Tibial nerve (tissue), 4 donors: ENCODE results near the gene CFAP210. TPM values are rescaled to one million over a fixed set of nuclear protein-coding genes. Genes with fewer than 3 reads are reported as not detected.
"Not testable (repeated sequence)": the region's sequence is repeated elsewhere in the genome, so short reads cannot be mapped to it uniquely, and the experiment has no call there.

Experiments used
- DNase-seq, 2 donors: peaks; one replicate each; pipeline ENCODE4 v3.0.0-alpha.2; 2019; ENCODE audit warnings: low spot score in 2 of 2
- H3K27ac ChIP-seq, 4 donors: fragments of 200-600 bp; sonication (generic) in 3 of 4; one replicate each; pipeline ENCODE4 v1.5.1; 2017 to 2019; ENCODE audit warnings: mild to moderate bottlenecking in 1 of 4
- H3K27me3 ChIP-seq, 2 donors: fragments of 200-600 bp; sonication (generic) in 1 of 2; one replicate each; pipeline versions ENCODE4 v1.5.1 to v1.6.0; 2017 to 2019
- H3K36me3 ChIP-seq, 3 donors: fragments of 200-600 bp; sonication (generic); one replicate each; pipeline ENCODE4 v1.5.1; 2018 to 2019
- H3K4me1 ChIP-seq, 4 donors: fragments of 200-600 bp; sonication (generic) in 3 of 4; one replicate each; pipeline ENCODE4 v1.5.1; 2017 to 2019
- H3K4me3 ChIP-seq, 4 donors: fragments of 200-600 bp; sonication (generic) in 3 of 4; one replicate each; pipeline ENCODE4 v1.5.1; 2017 to 2019; ENCODE audit warnings: mild to moderate bottlenecking in 1 of 4, moderate library complexity in 1 of 4
- H3K9me3 ChIP-seq, 4 donors: fragments of 200-600 bp; sonication (generic) in 3 of 4; one replicate each; pipeline ENCODE4 v1.5.1; 2017 to 2019
- EP300 ChIP-seq, 2 donors: sonication (generic); formaldehyde crosslinking; IDR thresholded peaks; one replicate each; pipeline ENCODE4 v1.6.1; 2017; ENCODE audit warnings: antibody characterized with exemption in 2 of 2, mild to moderate bottlenecking in 1 of 2
- POLR2A ChIP-seq, 2 donors: fragments of 450-650 bp; IDR thresholded peaks; one replicate each; pipeline ENCODE4 v1.6.1; 2017; ENCODE audit warnings: antibody characterized with exemption in 2 of 2, mild to moderate bottlenecking in 2 of 2, moderate library complexity in 2 of 2
- WGBS, 2 donors: methylation state at CpG; one replicate each; pipeline ENCODE4 v1.1.5; 2018; 5-methylcytosine and 5-hydroxymethylcytosine counted together
- small RNA-seq: library from RNA; depleted of rRNA; stranded (forward); fragments of <200 nt; gene quantifications from one replicate; pipeline ENCODE3, GENCODE V24; 2016
- total RNA-seq, 4 donors: library from RNA; depleted of rRNA; stranded (reverse); fragments of >200 nt; gene quantifications; one replicate each; pipeline ENCODE4 v1.1.0, GENCODE V29; 2016
- TF ChIP-seq, protein P1 (sequence below), 5 experiments: fragments of 200-600 bp in 3 of 5; fragments of 450-650 bp in 2 of 5; sonication (generic) in 3 of 5; IDR thresholded peaks; one replicate each; pipeline ENCODE4 v1.5.1; 2016 to 2019; ENCODE audit warnings: antibody characterized with exemption in 5 of 5, mild to moderate bottlenecking in 3 of 5, moderate library complexity in 2 of 5

The CFAP210 gene
- total RNA-seq, 4 donors from 2014 or later = 0.60 to 0.87 TPM; not detected in 2

DNA sequence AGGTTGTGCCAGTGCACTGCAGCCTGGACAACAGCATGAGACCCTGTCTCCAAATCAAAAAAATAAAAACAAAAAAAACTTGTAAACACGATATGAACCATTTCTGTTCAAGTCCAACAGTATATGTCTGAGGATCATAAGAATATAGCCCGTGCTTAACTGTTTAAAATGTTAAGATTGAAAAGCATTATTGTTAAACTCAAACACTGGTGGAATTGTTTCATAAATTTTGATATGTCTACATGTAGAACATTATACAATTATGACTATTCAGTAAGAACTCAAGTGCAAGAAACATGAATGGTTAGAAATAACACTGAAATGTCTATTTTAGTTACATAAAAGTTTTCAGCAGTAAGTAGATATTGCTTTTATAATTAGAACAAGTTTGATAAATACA lies 80.3 kb downstream of the CFAP210 start:
- Histone ChIP-seq H3K4me1 (peaks cover 0 to 4% (median 0%) of the 10 kb centered on the region in 4 donors), H3K4me3 (no peak overlapping the region), H3K27ac (peak overlapping the region in 2 of 4 donors; percentile 28 to 29), H3K36me3 (peaks cover 8 to 90% (median 12%) of the 10 kb centered on the region in 3 donors), H3K27me3 (no peaks in the 10 kb centered on the region), H3K9me3 (peaks cover 0 to 11% (median 2%) of the 10 kb centered on the region in 4 donors)
- TF ChIP-seq POLR2A (IDR thresholded peaks at IDR 0.05) (no peak), EP300 (IDR thresholded peaks at IDR 0.05) (no peak)
- TF ChIP-seq, protein P1, sequence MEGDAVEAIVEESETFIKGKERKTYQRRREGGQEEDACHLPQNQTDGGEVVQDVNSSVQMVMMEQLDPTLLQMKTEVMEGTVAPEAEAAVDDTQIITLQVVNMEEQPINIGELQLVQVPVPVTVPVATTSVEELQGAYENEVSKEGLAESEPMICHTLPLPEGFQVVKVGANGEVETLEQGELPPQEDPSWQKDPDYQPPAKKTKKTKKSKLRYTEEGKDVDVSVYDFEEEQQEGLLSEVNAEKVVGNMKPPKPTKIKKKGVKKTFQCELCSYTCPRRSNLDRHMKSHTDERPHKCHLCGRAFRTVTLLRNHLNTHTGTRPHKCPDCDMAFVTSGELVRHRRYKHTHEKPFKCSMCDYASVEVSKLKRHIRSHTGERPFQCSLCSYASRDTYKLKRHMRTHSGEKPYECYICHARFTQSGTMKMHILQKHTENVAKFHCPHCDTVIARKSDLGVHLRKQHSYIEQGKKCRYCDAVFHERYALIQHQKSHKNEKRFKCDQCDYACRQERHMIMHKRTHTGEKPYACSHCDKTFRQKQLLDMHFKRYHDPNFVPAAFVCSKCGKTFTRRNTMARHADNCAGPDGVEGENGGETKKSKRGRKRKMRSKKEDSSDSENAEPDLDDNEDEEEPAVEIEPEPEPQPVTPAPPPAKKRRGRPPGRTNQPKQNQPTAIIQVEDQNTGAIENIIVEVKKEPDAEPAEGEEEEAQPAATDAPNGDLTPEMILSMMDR (IDR thresholded peaks at IDR 0.05) = no peak
- WGBS, 2 donors = 49 to 57% methylated on average over 2 of the region's 2 CpGs
- no peak for DNase-seq

DNA sequence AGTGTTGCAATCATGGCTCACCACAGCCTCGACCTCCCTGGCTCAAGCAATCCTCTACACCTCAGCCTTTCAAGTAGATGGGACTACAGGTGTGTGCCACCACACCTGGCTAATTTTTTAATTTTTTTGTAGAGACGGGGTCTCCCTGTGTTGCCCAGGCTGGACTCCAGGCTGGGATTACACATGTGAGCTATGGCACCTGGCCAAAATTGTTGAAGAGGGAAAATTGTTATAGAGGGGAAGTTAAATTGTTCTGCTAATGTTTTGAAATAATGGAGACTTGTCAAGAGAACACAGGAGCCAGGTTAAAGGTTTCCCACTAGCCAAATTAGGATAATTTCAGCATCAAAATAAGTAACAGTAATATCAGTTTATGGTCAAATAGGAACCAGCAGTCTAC lies 84.9 kb downstream of the CFAP210 start:
- Histone ChIP-seq H3K27me3 (no peaks in the 10 kb centered on the region), H3K27ac (no peak overlapping the region), H3K4me3 (no peak overlapping the region), H3K9me3 (no peaks in the 10 kb centered on the region), H3K4me1 (peaks cover 0 to 4% (median 0%) of the 10 kb centered on the region in 4 donors), H3K36me3 (peaks cover 3 to 86% (median 8%) of the 10 kb centered on the region in 3 donors)
- TF ChIP-seq, protein P1 (IDR thresholded peaks at IDR 0.05) = no peak
- no peak for TF ChIP-seq EP300 (IDR thresholded peaks at IDR 0.05)
- TF ChIP-seq POLR2A (IDR thresholded peaks at IDR 0.05) = no peak
- DNase-seq = no peak
- 86 to 94% methylated on average over 2 of the region's 2 CpGs for WGBS, 2 donors

DNA sequence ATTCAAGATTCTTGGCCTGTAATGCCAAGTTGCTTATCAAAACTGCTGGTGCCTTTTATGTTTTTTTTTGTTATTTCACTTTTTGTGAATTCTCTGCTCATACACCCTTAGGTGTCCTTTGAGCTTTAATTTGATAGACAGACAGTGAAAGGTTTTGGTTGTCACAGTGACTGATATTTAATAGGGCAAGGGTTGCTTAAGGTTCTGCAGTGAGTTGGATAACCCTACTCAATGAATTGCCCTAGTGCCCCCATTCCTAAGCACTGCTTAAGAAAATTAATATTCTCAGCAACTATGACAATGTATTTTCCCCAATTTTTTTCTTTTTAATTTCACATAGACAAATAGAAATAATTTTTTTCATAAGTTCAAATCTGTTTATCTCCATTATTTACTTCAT lies 94.6 kb downstream of the CFAP210 start:
- H3K9me3 ChIP-seq = no peaks in the 10 kb centered on the region
- H3K4me1 ChIP-seq = peaks cover 0 to 11% (median 2%) of the 10 kb centered on the region in 4 donors
- H3K27me3 ChIP-seq = no peaks in the 10 kb centered on the region
- no peak for DNase-seq
- TF ChIP-seq, protein P1 (IDR thresholded peaks at IDR 0.05) = no peak
- TF ChIP-seq POLR2A (IDR thresholded peaks at IDR 0.05) (no peak), EP300 (IDR thresholded peaks at IDR 0.05) (no peak)
- no peak overlapping the region for H3K4me3 ChIP-seq
- H3K36me3 ChIP-seq = peaks cover 0 to 15% (median 0%) of the 10 kb centered on the region in 3 donors
- no peak overlapping the region for H3K27ac ChIP-seq

DNA sequence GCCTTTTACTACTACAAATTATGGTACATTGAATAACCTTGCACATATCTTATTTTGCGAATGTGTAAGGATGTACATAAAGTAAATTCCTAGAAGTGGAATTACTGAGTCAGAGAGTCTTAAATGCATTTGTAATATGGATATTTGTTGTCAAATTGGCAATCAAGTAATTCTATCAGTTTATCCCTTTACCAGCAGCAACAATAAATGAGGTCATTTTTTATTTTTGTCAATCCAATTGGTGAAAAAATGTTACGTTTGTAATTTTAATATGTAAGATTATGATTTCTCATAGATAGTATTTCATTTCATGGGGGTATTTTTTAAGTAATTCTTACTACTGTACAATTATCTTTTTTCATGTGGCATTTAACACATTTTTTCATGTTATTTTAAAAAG lies 95.2 kb downstream of the CFAP210 start:
- DNase-seq = no peak

DNA sequence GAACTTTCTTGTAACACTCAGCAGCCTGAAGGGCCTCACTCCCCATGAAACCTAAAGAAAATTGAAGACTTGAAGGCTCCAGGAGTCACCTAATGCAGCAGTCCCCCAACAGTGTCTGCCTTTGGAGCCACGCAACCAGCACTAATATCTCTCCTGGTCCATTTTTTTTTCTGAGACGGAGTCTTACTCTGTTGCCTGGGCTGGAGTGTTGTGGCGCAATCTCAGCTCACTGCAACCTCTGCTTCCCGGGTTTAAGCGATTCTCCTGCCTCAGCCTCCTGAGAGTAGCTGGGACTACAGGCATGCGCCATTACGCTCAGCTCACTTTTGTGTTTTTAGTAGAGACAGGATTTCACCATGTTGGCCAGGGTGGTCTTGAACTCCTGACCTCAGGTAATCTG lies 97.7 kb downstream of the CFAP210 start:
- H3K4me3 ChIP-seq, DNase-seq, H3K36me3 ChIP-seq, H3K27ac ChIP-seq, H3K27me3 ChIP-seq, H3K9me3 ChIP-seq: not testable (repeated sequence)
- peaks cover 0 to 12% (median 2%) of the 10 kb centered on the region in 4 donors for H3K4me1 ChIP-seq
- WGBS, 2 donors = 86 to 97% methylated on average over 7 of the region's 7 CpGs

More for the DNA sequence above, 95.2 kb downstream of the CFAP210 start:
- Histone ChIP-seq H3K4me3 (no peak overlapping the region), H3K9me3 (no peaks in the 10 kb centered on the region), H3K27ac (no peak overlapping the region), H3K27me3 (no peaks in the 10 kb centered on the region), H3K4me1 (peaks cover 0 to 11% (median 2%) of the 10 kb centered on the region in 4 donors), H3K36me3 (peaks cover 0 to 10% (median 0%) of the 10 kb centered on the region in 3 donors)
- no peak for TF ChIP-seq EP300 (IDR thresholded peaks at IDR 0.05)
- no peak for TF ChIP-seq POLR2A (IDR thresholded peaks at IDR 0.05)
- TF ChIP-seq, protein P1 (IDR thresholded peaks at IDR 0.05) = no peak
- 90 to 94% methylated on average over 2 of the region's 2 CpGs for WGBS, 2 donors

Small RNA genes lying within 50 kb of the gene (small RNA-seq; reads per million reads assigned to genes)
- not detected for gene RF00432

Other genes starting within 250 kb of the CFAP210 start
- gene BBS5, start 214.9 kb downstream of the CFAP210 start, total RNA-seq = 10 to 100 TPM; 14.4 to 21.6 (median 18.8) TPM
- gene KLHL41, start 184.7 kb downstream of the CFAP210 start, total RNA-seq = 1 to 10 TPM in 3 of 4 donors, under 1 TPM in 1; 0.90 to 2.3 (median 1.7) TPM
- 10 to 100 TPM in 2 of 4 donors, 1 to 10 TPM in 2; 6.7 to 12.6 (median 9.3) TPM for gene FASTKD1, start 120.5 kb downstream of the CFAP210 start, total RNA-seq
- 10 to 100 TPM; 26.1 to 53.8 (median 37.1) TPM for gene PPIG, start 110.1 kb downstream of the CFAP210 start, total RNA-seq
- gene PHOSPHO2, start 64 bp upstream of the CFAP210 start, total RNA-seq = 10 to 100 TPM in 1 of 4 donors, 1 to 10 TPM in 3; 7.1 to 17.3 (median 7.6) TPM
- gene KLHL23, start 39.4 kb upstream of the CFAP210 start, total RNA-seq = 10 to 100 TPM in 1 of 4 donors, 1 to 10 TPM in 3; 3.9 to 17.2 (median 7.8) TPM
- 10 to 100 TPM; 53.9 to 79.2 (median 63.2) TPM for gene SSB, start 104.5 kb upstream of the CFAP210 start, total RNA-seq
- gene METTL5, start 130.5 kb upstream of the CFAP210 start, total RNA-seq = 10 to 100 TPM; 41.0 to 83.5 (median 47.2) TPM
- gene UBR3, start 133.0 kb upstream of the CFAP210 start, total RNA-seq = 100 to 1,000 TPM in 1 of 4 donors, 10 to 100 TPM in 3; 87.4 to 101 (median 97.3) TPM